Measurements from ENCODE around the gene UNC119.
"Not testable (repeated sequence)": the region's sequence is repeated elsewhere in the genome, so short reads cannot be mapped to it uniquely, and the experiment has no call there.

UNC119 gene

GRCh38 chr17:28524476-28525424, 27.7 kb downstream of the UNC119 start:
- peak overlapping the region; percentile 55 for H3K27ac ChIP-seq
- TF ChIP-seq CTCF (IDR thresholded peaks at IDR 0.05): no peak

- no peak for TF ChIP-seq ZFX (IDR thresholded peaks at IDR 0.05; ENCODE audit: borderline replicate concordance)
- no peak for TF ChIP-seq CTCF (IDR thresholded peaks at IDR 0.05)
- H3K27ac ChIP-seq: no peak overlapping the region
These were observed 28.5 kb downstream of the UNC119 start for GRCh38 chr17:28523876-28524275.

GRCh38 chr17:28523186-28523585, 29.2 kb downstream of the UNC119 start:
- no peak overlapping the region for H3K27ac ChIP-seq
- TF ChIP-seq ZFX (IDR thresholded peaks at IDR 0.05; ENCODE audit: borderline replicate concordance): no peak
- TF ChIP-seq CTCF (IDR thresholded peaks at IDR 0.05): no peak

GRCh38 chr17:28522281-28522680, 30.1 kb downstream of the UNC119 start:
- not testable (repeated sequence) for H3K27ac ChIP-seq

- H3K27ac ChIP-seq: no peak overlapping the region
- no peak for TF ChIP-seq ZFX (IDR thresholded peaks at IDR 0.05; ENCODE audit: borderline replicate concordance)
- no peak for TF ChIP-seq CTCF (IDR thresholded peaks at IDR 0.05)
These were observed 30.9 kb downstream of the UNC119 start for GRCh38 chr17:28521311-28522085.

- no peak overlapping the region for H3K27ac ChIP-seq
- no peak for TF ChIP-seq CTCF (IDR thresholded peaks at IDR 0.05)
- no peak for TF ChIP-seq ZFX (IDR thresholded peaks at IDR 0.05; ENCODE audit: borderline replicate concordance)
These were observed 31.7 kb downstream of the UNC119 start for GRCh38 chr17:28520687-28521086.

- no peak for TF ChIP-seq ZFX (IDR thresholded peaks at IDR 0.05; ENCODE audit: borderline replicate concordance)
- TF ChIP-seq CTCF (IDR thresholded peaks at IDR 0.05): no peak
- no peak overlapping the region for H3K27ac ChIP-seq
These were observed 33.2 kb downstream of the UNC119 start for GRCh38 chr17:28519236-28519635.
